Esophagus squamous epithelium (tissue), 4 donors: Measurements from ENCODE around the gene GNAI2.
"Not testable (repeated sequence)": the region's sequence is repeated elsewhere in the genome, so short reads cannot be mapped to it uniquely, and the experiment has no call there.

Experiments
- CTCF ChIP-seq, 6 experiments: fragments of 450-650 bp in 4 of 6; fragments of 200-600 bp in 2 of 6; sonication (generic) in 2 of 6; IDR thresholded peaks; one replicate each; pipeline ENCODE4 v1.5.1; 2016 to 2019; ENCODE audit warnings: antibody characterized with exemption in 6 of 6, mild to moderate bottlenecking in 4 of 6, moderate library complexity in 4 of 6
- POLR2A ChIP-seq, 4 donors: fragments of 450-650 bp; IDR thresholded peaks; one replicate each; pipeline ENCODE4 v1.6.1; 2017; ENCODE audit warnings: antibody characterized with exemption in 4 of 4, mild to moderate bottlenecking in 4 of 4, moderate library complexity in 3 of 4

GRCh38 chr3:50284121-50284520 is 48.1 kb downstream of the GNAI2 start:
- not testable (repeated sequence) for TF ChIP-seq CTCF, POLR2A (IDR thresholded peaks at IDR 0.05)
